Liver (tissue), 9 donors: ENCODE measurements around the gene AGO1. TPM values are rescaled to one million over a fixed set of nuclear protein-coding genes. Genes with fewer than 3 reads are reported as not detected.
A peak's percentile ranks its signal among the peaks of the same experiment; 100 is the strongest.

Source experiments
- DNase-seq: peaks from one replicate; pipeline ENCODE4 v3.0.0-alpha.2; 2017; ENCODE audit warnings: low spot score
- H3K27ac ChIP-seq, 2 donors: one replicate each; pipeline ENCODE4 v1.7.0; 2013; ENCODE audit warnings: inconsistent platforms in 2 of 2, low read length in 2 of 2, control low read depth in 1 of 2, low read depth in 1 of 2, mild to moderate bottlenecking in 1 of 2
- H3K27me3 ChIP-seq, 4 donors: one replicate each; pipeline versions ENCODE4 v1.6.1 to v1.7.0; 2013; ENCODE audit warnings: low read length in 3 of 4, inconsistent platforms in 1 of 4, mild to moderate bottlenecking in 1 of 4, moderate library complexity in 1 of 4; ENCODE audit not compliant: control insufficient read depth in 4 of 4, insufficient read depth in 4 of 4
- H3K36me3 ChIP-seq, 4 donors: one replicate each; pipeline versions ENCODE4 v1.6.1 to v1.7.0; 2013; ENCODE audit warnings: low read length in 3 of 4, mild to moderate bottlenecking in 3 of 4, low read depth in 1 of 4, moderate library complexity in 1 of 4; ENCODE audit not compliant: control insufficient read depth in 4 of 4, insufficient read depth in 3 of 4
- H3K4me1 ChIP-seq, 4 donors: one replicate each; pipeline versions ENCODE4 v1.6.1 to v1.7.0; 2013; ENCODE audit warnings: low read length in 3 of 4, mild to moderate bottlenecking in 3 of 4, moderate library complexity in 1 of 4; ENCODE audit not compliant: control insufficient read depth in 4 of 4, insufficient read depth in 4 of 4
- H3K4me3 ChIP-seq, 3 donors: one replicate each; pipeline versions ENCODE4 v1.6.1 to v1.7.0; 2013; ENCODE audit warnings: low read length in 3 of 3, control low read depth in 1 of 3, low read depth in 1 of 3, mild to moderate bottlenecking in 1 of 3
- H3K9ac ChIP-seq, 2 donors: one replicate each; pipeline ENCODE4 v1.7.0; 2013; ENCODE audit warnings: low read length in 2 of 2, mild to moderate bottlenecking in 2 of 2, moderate library complexity in 2 of 2, control low read depth in 1 of 2, low read depth in 1 of 2
- H3K9me3 ChIP-seq, 4 donors: one replicate each; pipeline versions ENCODE4 v1.6.1 to v1.7.0; 2013; ENCODE audit warnings: low read length in 3 of 4; ENCODE audit not compliant: control insufficient read depth in 4 of 4
- EGR1 ChIP-seq, 2 donors: IDR thresholded peaks; 2 replicates each; pipeline ENCODE4 v1.6.1; 2016 to 2018; ENCODE audit warnings: antibody characterized with exemption in 2 of 2, low read depth in 2 of 2
- FOXA1 ChIP-seq: IDR thresholded peaks from 2 replicates; pipeline ENCODE4 v1.6.1; 2016; ENCODE audit warnings: antibody characterized with exemption
- FOXA2 ChIP-seq: IDR thresholded peaks from 2 replicates; pipeline ENCODE4 v1.6.1; 2016; ENCODE audit warnings: antibody characterized with exemption
- GABPA ChIP-seq, 2 donors: IDR thresholded peaks in 1 of 2; conservative IDR thresholded peaks in 1 of 2; 2 replicates each; pipeline ENCODE4 v1.6.1; 2016; ENCODE audit warnings: antibody characterized with exemption in 2 of 2, mild to moderate bottlenecking in 1 of 2, moderate library complexity in 1 of 2
- HNF4A ChIP-seq, 2 donors: conservative IDR thresholded peaks; 2 replicates each; pipeline ENCODE4 v1.6.1; 2016; ENCODE audit warnings: antibody characterized with exemption in 2 of 2, mild to moderate bottlenecking in 2 of 2
- HNF4G ChIP-seq: IDR thresholded peaks from 2 replicates; pipeline ENCODE4 v1.6.1; 2016; ENCODE audit warnings: antibody characterized with exemption
- JUND ChIP-seq, 2 donors: IDR thresholded peaks; 2 replicates each; pipeline ENCODE4 v1.6.1; 2016; ENCODE audit warnings: antibody characterized with exemption in 2 of 2
- NR2F2 ChIP-seq: IDR thresholded peaks from 2 replicates; pipeline ENCODE4 v1.6.1; 2016; ENCODE audit warnings: antibody characterized with exemption
- RAD21 ChIP-seq, 2 donors: IDR thresholded peaks; 2 replicates each; pipeline ENCODE4 v1.6.1; 2016; ENCODE audit warnings: antibody characterized with exemption in 2 of 2, mild to moderate bottlenecking in 2 of 2
- RXRA ChIP-seq, 2 donors: IDR thresholded peaks; 2 replicates each; pipeline ENCODE4 v1.6.1; 2017 to 2018; ENCODE audit warnings: antibody characterized with exemption in 2 of 2, mild to moderate bottlenecking in 1 of 2
- SP1 ChIP-seq: IDR thresholded peaks from 2 replicates; pipeline ENCODE4 v1.6.1; 2018; ENCODE audit warnings: antibody characterized with exemption, mild to moderate bottlenecking
- TAF1 ChIP-seq: conservative IDR thresholded peaks from 2 replicates; pipeline ENCODE4 v1.6.1; 2016; ENCODE audit warnings: antibody characterized with exemption, mild to moderate bottlenecking
- YY1 ChIP-seq: IDR thresholded peaks from 2 replicates; pipeline ENCODE4 v1.6.1; 2016; ENCODE audit warnings: antibody characterized with exemption, mild to moderate bottlenecking
- ZBTB33 ChIP-seq: IDR thresholded peaks from 2 replicates; pipeline ENCODE4 v1.6.1; 2016; ENCODE audit warnings: antibody characterized with exemption
- WGBS: extraction: QIAGEN DNeasy Blood & Tissue Kit; methylation state at CpG from one replicate; pipeline ENCODE4 v1.1.7; 2013; 5-methylcytosine and 5-hydroxymethylcytosine counted together
- polyA plus RNA-seq, 2 donors: library from polyadenylated mRNA; stranded (reverse) in 1 of 2; unstranded in 1 of 2; fragments of 200-250 nt in 1 of 2; fragments of >200 nt in 1 of 2; fragmentation: Nextera tagmentation in 1 of 2; extraction: Ambion mirVana in 1 of 2; gene quantifications; one replicate each; pipeline versions ENCODE4 v1.2.1 to v1.2.3, GENCODE V29; 2013 to 2015
- total RNA-seq, 2 donors: library from RNA; depleted of rRNA; stranded (reverse); fragments of >200 nt; gene quantifications; one replicate each; pipeline ENCODE4 v1.2.3, GENCODE V29; 2014
- TF ChIP-seq, protein P1 (sequence below): IDR thresholded peaks from 2 replicates; pipeline ENCODE4 v1.6.1; 2016; ENCODE audit warnings: antibody characterized with exemption
- TF ChIP-seq, protein P2 (sequence below): IDR thresholded peaks from 2 replicates; pipeline ENCODE4 v1.6.1; 2016; ENCODE audit warnings: antibody characterized with exemption, mild to moderate bottlenecking
- TF ChIP-seq, protein P3 (sequence below): IDR thresholded peaks from 2 replicates; pipeline ENCODE4 v1.6.1; 2016; ENCODE audit warnings: antibody characterized with exemption
- TF ChIP-seq, protein P4 (sequence below): fragments of 150-350 bp; IDR thresholded peaks from 2 replicates; pipeline ENCODE4 v1.5.1; 2017; ENCODE audit warnings: improper control_type of control experiment, low read depth, low read length; ENCODE audit not compliant: missing input control
- donor health status: healthy.
- donor health status: healthy.
- donor health status: healthy.
- donor health status: healthy.
- donor health status: healthy.

AGO1 gene
- total and polyA plus RNA-seq, 4 donors = 1.5 to 11.3 (median 4.9) TPM

GRCh38 chr1:35899941-35900340 is 16.9 kb downstream of the AGO1 start:
- Histone ChIP-seq H3K9me3 (no peaks in the 10 kb centered on the region), H3K27ac (no peak overlapping the region), H3K4me1 (no peaks in the 10 kb centered on the region), H3K4me3 (no peak overlapping the region), H3K36me3 (peaks cover 8 to 57% (median 29%) of the 10 kb centered on the region in 4 donors), H3K9ac (no peak overlapping the region), H3K27me3 (no peaks in the 10 kb centered on the region)
- TF ChIP-seq, protein P1, sequence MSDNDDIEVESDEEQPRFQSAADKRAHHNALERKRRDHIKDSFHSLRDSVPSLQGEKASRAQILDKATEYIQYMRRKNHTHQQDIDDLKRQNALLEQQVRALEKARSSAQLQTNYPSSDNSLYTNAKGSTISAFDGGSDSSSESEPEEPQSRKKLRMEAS = no peak
- TF ChIP-seq RAD21 (IDR thresholded peaks at IDR 0.05) = peak in 1 of 2 donors; percentile 26
- DNase-seq = no peak

DNA sequence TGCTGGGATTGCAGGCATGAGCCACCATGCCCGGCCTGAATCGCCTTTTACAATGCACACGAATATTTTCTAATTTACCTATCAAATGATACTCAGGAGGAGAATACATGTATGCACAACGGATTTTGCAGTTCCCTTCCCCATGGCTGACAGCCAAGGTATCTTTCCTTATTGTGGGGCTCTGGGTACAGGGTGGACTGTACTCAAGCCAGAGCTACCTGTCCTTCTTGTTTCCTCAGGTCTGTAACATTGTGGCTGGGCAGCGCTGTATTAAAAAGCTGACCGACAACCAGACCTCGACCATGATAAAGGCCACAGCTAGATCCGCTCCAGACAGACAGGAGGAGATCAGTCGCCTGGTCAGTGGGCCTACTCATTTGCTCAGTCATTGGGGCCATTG is 18.2 kb downstream of the AGO1 start:
- no peak overlapping the region for H3K27ac ChIP-seq
- TF ChIP-seq EGR1 (IDR thresholded peaks at IDR 0.05; ENCODE audit: low read depth in 2 of 2) (no peak), NR2F2 (no peak), FOXA1 (no peak), HNF4G (no peak), RAD21 (IDR thresholded peaks at IDR 0.05) (no peak), GABPA (IDR thresholded peaks at IDR 0.05 in 1 of 2, conservative IDR thresholded peaks at IDR 0.05 in 1 of 2) (no peak), TAF1 (no peak), HNF4A (conservative IDR thresholded peaks at IDR 0.05) (no peak), FOXA2 (no peak), ZBTB33 (no peak), YY1 (no peak), RXRA (IDR thresholded peaks at IDR 0.05) (no peak), JUND (IDR thresholded peaks at IDR 0.05) (no peak), SP1 (no peak)
- TF ChIP-seq, protein P2, sequence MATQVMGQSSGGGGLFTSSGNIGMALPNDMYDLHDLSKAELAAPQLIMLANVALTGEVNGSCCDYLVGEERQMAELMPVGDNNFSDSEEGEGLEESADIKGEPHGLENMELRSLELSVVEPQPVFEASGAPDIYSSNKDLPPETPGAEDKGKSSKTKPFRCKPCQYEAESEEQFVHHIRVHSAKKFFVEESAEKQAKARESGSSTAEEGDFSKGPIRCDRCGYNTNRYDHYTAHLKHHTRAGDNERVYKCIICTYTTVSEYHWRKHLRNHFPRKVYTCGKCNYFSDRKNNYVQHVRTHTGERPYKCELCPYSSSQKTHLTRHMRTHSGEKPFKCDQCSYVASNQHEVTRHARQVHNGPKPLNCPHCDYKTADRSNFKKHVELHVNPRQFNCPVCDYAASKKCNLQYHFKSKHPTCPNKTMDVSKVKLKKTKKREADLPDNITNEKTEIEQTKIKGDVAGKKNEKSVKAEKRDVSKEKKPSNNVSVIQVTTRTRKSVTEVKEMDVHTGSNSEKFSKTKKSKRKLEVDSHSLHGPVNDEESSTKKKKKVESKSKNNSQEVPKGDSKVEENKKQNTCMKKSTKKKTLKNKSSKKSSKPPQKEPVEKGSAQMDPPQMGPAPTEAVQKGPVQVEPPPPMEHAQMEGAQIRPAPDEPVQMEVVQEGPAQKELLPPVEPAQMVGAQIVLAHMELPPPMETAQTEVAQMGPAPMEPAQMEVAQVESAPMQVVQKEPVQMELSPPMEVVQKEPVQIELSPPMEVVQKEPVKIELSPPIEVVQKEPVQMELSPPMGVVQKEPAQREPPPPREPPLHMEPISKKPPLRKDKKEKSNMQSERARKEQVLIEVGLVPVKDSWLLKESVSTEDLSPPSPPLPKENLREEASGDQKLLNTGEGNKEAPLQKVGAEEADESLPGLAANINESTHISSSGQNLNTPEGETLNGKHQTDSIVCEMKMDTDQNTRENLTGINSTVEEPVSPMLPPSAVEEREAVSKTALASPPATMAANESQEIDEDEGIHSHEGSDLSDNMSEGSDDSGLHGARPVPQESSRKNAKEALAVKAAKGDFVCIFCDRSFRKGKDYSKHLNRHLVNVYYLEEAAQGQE = no peak
- TF ChIP-seq, protein P1 = no peak
- TF ChIP-seq, protein P3, sequence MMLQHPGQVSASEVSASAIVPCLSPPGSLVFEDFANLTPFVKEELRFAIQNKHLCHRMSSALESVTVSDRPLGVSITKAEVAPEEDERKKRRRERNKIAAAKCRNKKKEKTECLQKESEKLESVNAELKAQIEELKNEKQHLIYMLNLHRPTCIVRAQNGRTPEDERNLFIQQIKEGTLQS = no peak
- TF ChIP-seq, protein P4, sequence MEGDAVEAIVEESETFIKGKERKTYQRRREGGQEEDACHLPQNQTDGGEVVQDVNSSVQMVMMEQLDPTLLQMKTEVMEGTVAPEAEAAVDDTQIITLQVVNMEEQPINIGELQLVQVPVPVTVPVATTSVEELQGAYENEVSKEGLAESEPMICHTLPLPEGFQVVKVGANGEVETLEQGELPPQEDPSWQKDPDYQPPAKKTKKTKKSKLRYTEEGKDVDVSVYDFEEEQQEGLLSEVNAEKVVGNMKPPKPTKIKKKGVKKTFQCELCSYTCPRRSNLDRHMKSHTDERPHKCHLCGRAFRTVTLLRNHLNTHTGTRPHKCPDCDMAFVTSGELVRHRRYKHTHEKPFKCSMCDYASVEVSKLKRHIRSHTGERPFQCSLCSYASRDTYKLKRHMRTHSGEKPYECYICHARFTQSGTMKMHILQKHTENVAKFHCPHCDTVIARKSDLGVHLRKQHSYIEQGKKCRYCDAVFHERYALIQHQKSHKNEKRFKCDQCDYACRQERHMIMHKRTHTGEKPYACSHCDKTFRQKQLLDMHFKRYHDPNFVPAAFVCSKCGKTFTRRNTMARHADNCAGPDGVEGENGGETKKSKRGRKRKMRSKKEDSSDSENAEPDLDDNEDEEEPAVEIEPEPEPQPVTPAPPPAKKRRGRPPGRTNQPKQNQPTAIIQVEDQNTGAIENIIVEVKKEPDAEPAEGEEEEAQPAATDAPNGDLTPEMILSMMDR = no peak
- H3K4me1 ChIP-seq = no peaks in the 10 kb centered on the region
- H3K4me3 ChIP-seq = no peak overlapping the region
- WGBS = 94% methylated on average over 9 of the region's 9 CpGs
- no peak for DNase-seq
- peaks cover 6 to 53% (median 24%) of the 10 kb centered on the region in 4 donors for H3K36me3 ChIP-seq
- H3K9me3 ChIP-seq = no peaks in the 10 kb centered on the region
- H3K27me3 ChIP-seq = no peaks in the 10 kb centered on the region
- no peak overlapping the region for H3K9ac ChIP-seq
